GM12891 (cell line): ENCODE measurements around the gene TSC1.

Experiments used
- DNase-seq: peaks from one replicate; pipeline ENCODE4 v3.0.0; 2011; ENCODE audit warnings: low spot score; ENCODE audit not compliant: insufficient read length
- FAIRE-seq: peaks from 2 replicates; lab custom pipeline; 2011; peaks lifted over from hg19 to GRCh38; lab: Jason Lieb, UNC
- PAX5 ChIP-seq: IDR thresholded peaks from 2 replicates; pipeline ENCODE4 v1.6.1; 2011; ENCODE audit warnings: low read length, moderate library complexity, mild to moderate bottlenecking; ENCODE audit not compliant: insufficient read depth, severe bottlenecking
- POLR2A ChIP-seq: IDR thresholded peaks from 2 replicates; pipeline ENCODE4 v1.6.1; 2011; ENCODE audit warnings: low read depth, low read length, control low read depth
- POLR2AphosphoS5 ChIP-seq: IDR thresholded peaks from 2 replicates; pipeline ENCODE4 v1.6.1; 2011; ENCODE audit warnings: low read depth, low read length, control low read depth
- POU2F2 ChIP-seq: IDR thresholded peaks from 2 replicates; pipeline ENCODE4 v1.6.1; 2011; ENCODE audit warnings: low read depth, mild to moderate bottlenecking, control low read depth, low read length, moderate library complexity
- SPI1 ChIP-seq: IDR thresholded peaks from 2 replicates; pipeline ENCODE4 v1.6.1; 2011; ENCODE audit warnings: low read depth, low read length, control low read depth
- TAF1 ChIP-seq: IDR thresholded peaks from 2 replicates; pipeline ENCODE4 v1.6.1; 2011; ENCODE audit warnings: low read depth, low read length, control low read depth

TSC1 gene

DNA sequence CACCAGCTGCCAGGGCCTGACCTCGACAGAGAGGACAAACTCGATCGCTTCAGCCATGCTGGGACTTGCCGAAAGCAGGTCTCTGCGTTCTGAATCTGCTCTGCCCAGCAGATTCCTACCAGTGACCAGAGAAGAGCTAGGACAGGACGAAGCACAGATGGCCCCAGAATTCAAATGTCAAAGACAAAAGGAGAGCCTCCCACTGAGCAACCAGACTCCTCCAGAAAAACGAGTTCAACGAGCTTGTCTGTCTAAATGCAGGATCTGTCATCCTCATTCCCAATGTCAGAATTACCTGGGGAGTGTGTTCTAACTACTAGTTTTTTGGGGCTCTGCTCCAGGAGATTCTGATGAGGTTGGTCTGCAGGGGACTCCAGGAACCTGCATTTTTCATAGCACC is 79.7 kb downstream of the TSC1 start:
- FAIRE-seq = no peak
- no peak for DNase-seq
- TF ChIP-seq TAF1 (no peak), PAX5 (no peak), SPI1 (no peak), POLR2A (no peak), POU2F2 (no peak), POLR2AphosphoS5 (no peak)

DNA sequence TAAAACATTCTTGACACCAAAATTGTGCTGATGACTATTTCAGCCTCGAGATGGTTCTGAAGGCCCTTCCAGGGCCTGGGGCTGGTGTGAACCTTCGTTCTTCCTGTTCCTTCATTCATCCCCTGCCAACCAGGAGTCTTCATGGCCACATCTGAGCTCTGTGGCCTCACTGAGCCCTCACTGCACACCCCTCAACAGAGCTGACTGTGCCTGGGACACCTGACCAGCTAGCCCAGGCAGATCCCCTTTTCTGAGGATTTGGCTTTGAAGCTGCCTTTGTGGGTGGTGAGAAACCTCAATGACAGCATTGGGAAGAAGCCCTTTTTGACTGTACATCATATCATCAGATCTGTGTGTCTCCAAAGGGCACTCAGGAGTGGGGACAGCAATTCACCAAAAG is 80.1 kb downstream of the TSC1 start:
- TF ChIP-seq SPI1 (no peak), TAF1 (no peak), POLR2AphosphoS5 (no peak), POLR2A (no peak), PAX5 (no peak), POU2F2 (no peak)
- FAIRE-seq = no peak

DNA sequence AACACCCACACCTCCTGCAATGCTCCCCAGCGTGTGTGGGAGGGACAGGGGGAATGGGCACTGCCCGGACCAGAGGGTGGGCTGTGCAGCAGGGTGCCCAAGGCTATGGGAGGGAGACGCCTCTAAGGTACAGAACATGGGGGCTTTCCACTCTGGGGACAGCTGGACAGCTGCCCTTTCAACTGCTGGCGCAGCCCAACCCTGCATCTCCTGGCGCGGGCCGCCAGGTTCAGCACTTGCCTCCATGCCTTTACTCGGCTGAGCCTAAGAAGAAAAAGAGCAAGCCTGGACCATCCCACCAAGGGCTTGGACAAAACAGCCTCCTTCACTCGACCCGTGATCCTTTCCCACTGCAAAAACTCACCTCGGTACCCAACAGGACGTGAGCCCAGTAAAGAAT is 81.3 kb downstream of the TSC1 start:
- DNase-seq (no peak), FAIRE-seq (no peak)
- TF ChIP-seq POLR2AphosphoS5 (no peak), POU2F2 (no peak), SPI1 (no peak), POLR2A (no peak), PAX5 (no peak), TAF1 (no peak)

More for the DNA sequence above, 80.1 kb downstream of the TSC1 start:
- DNase-seq = no peak

DNA sequence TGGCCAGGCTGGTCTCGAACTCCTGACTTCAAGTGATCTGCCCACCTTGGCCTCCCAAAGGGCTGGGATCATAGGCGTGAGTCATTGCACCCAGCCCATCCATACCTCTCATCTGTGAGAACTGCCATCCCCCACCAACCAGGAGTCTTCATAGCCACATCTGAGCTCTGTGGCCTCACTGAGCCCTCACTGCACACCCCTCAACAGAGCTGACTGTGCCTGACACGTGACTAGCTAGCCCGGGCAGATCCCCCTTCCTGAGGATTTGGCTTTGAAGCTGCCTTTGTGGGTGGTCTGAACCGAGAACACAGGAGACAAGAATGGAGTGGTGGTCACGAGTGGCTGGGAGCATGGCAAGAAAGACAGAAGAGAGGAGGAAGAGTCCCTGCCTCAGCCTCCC is 81.9 kb downstream of the TSC1 start:
- DNase-seq (no peak), FAIRE-seq (no peak)
- TF ChIP-seq TAF1 = no peak
- no peak for TF ChIP-seq SPI1

DNA sequence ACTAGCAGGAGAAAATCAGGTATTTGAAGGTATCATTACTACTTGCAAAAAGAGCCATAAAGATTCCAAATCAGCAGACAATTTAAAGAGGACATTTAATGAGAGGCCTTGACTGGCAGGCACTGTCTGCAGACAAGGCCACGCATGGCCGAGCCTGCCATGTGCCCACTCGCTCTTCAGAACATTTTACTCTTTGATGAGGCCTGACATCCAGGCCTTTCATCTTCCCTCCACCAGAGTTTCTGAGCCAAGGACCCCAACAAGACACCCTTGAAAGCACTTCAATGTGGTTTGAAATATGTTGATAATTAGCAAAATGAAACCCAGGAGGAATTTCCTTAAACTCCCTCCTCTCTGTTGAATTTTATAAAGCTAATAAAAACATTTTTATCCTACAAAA is 82.8 kb downstream of the TSC1 start:
- TF ChIP-seq POU2F2 (no peak), PAX5 (no peak), SPI1 (no peak), POLR2AphosphoS5 (no peak), POLR2A (no peak), TAF1 (no peak)
- no peak for FAIRE-seq

DNA sequence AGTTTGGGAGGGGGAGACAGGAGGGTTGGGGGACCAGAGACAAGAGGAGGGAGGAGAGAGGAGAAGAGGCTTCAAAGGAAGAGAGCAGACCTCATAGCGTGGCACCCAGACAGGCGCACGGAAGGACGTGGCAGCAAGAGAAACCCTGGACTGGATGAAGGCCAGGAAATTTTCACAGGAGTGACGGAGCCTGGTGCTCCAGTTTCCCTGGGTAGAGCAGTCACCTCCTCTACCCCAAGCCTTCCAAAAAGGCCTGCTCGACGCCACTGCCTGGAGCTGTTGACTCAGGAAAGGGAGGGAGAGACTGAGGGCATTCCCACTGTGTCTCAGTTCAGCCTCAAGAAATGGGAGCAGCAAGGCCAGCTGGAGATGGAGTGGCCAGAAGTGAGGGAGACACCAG is 85.7 kb downstream of the TSC1 start:
- no peak for FAIRE-seq
- no peak for DNase-seq
- TF ChIP-seq TAF1 (no peak), SPI1 (no peak), POLR2AphosphoS5 (no peak), PAX5 (no peak), POU2F2 (no peak), POLR2A (no peak)

More for the DNA sequence above, 82.8 kb downstream of the TSC1 start:
- DNase-seq = no peak

DNA sequence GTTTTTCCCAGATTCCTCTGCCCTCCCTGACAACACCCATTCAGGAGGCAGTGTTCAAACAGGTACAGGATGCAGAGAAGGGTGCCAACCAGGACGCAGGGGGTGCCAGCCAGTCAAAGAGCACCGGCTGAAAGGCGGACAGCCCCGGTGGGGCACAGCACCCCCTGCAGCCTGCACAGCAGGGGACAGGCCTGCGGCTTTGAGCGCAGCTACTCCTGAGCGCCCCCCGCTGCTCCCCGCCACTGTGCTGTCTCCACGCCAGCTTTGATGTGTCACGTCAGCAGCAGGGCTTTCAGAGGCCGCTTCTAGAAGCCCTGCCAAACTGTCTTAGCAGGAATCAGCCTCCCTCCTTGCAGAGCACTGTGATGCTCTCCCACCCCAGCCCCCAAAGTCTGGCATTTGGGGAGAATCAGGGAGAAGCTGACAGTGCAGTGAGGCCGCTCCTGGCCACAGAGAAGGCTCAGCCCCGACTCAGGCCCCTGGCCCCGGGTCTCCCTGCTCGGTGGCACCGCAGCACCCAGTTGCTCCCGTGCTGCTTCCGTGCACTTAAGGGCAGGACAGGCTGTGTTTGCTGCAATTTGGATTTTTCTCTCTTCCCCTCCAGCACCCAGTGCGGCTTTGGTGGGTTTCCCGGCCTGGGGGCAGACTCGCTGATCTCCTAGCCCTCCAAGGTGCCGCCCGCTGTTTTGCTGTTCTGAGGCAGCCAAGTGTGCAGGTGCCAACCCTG is 86.6 kb downstream of the TSC1 start:
- FAIRE-seq = no peak
- TF ChIP-seq POLR2AphosphoS5 (no peak), POLR2A (no peak), PAX5 (no peak), POU2F2 (no peak), TAF1 (no peak), SPI1 (no peak)
- no peak for DNase-seq

DNA sequence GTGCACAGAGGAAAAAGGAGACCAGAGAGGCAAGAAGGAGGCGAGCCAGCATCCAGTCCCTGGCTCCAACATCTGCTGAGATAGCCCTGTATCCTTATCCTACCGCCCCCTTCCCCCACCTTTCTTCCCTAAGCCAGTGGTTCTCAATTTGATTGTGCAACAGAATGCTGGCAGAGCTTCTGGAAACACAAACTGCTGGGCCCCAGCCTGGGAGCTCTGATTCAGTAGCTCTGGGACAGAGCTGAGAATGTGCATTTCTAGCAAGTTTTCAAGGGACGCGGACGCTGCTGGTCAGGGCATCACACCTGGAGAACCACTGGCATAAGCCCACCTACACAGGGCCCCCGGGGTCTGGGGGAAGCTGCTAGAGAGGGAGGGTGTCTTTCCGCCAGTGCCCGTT is 87.4 kb downstream of the TSC1 start:
- DNase-seq (no peak), FAIRE-seq (no peak)
- TF ChIP-seq POLR2A (no peak), PAX5 (no peak), POU2F2 (no peak), POLR2AphosphoS5 (no peak), SPI1 (no peak), TAF1 (no peak)

DNA sequence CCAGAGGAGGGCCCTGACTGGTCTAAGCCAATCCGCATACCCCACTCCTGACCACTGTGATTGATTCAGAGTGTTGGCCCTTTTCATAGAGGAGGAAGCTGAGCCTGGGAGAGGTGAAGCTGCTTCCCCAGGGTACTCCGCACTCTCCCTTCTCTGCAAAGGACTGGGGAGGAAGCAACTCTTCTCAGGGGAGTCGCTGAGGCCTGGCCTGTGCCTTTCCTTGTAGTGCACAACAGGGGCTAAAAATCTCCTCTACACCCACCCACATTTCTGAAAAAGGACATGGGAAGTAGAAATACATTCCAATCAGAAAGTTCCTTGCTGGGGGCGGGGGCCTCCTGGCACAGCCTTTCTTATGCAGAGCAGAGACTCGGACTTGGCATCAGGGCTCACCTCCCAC is 88.5 kb downstream of the TSC1 start:
- DNase-seq (no peak), FAIRE-seq (no peak)
- TF ChIP-seq PAX5 (no peak), SPI1 (no peak), POU2F2 (no peak), TAF1 (no peak), POLR2AphosphoS5 (no peak), POLR2A (no peak)

DNA sequence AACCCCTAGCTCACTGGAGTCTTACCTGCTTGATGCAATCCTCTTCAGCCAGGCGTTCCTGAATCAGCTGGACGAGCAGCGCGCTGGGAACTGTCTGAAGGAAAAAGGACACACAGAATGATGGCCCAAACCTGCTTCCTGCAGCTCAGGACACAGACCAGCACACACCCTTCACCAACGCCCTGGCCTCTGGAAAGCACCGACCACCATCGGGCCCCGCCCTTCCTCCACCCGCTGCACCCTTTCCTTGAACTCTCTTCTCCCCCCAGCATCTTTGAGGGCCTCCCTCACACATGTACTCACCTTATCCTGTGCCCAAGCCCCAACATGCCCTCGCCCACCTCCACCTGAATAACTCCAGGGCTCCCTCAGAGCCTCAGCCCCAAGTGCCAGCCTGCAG is 89.6 kb downstream of the TSC1 start:
- FAIRE-seq (no peak), DNase-seq (no peak)
- TF ChIP-seq POLR2AphosphoS5 (no peak), POLR2A (no peak), POU2F2 (no peak), PAX5 (no peak), TAF1 (no peak), SPI1 (no peak)
